ENCODE results near the gene ENGASE. TPM values are rescaled to one million over a fixed set of nuclear protein-coding genes. Genes with fewer than 3 reads are reported as not detected.
"Not testable (repeated sequence)": the region's sequence is repeated elsewhere in the genome, so short reads cannot be mapped to it uniquely, and the experiment has no call there.

The ENGASE gene
- total RNA-seq, 2 experiments from 2014 or later, result 28.5 to 28.9 TPM

GRCh38 chr17:79073016-79073705, 1.5 kb upstream of the ENGASE start:
- no peaks in the 10 kb centered on the region for H3K9me3 Mint-ChIP-seq
- no peak overlapping the region for H3K27ac Mint-ChIP-seq
- H3K4me1 Mint-ChIP-seq, result peaks cover 9% of the 10 kb centered on the region
- POLR2A ChIA-PET, result no interaction called here
- no peak for DNase-seq
- peaks cover 3% of the 10 kb centered on the region for H3K36me3 Mint-ChIP-seq (ENCODE audit: low read depth)
- CTCF ChIA-PET, result interaction anchor here (0.9 to 2.4 kb wide), 4 partner anchors 8 to 319 kb away, joined by 4 to 12 read pairs (median 6); no protein-coding TSS in a partner anchor
- H3K4me3 Mint-ChIP-seq, result no peak overlapping the region
- H3K27me3 Mint-ChIP-seq, result no peaks in the 10 kb centered on the region

GRCh38 chr17:79073706-79074088, 927 bp upstream of the ENGASE start:
- DNase-seq, result no peak
- Mint-ChIP-seq H3K27ac (no peak overlapping the region), H3K4me3 (no peak overlapping the region)

GRCh38 chr17:79074121-79074648, 439 bp upstream of the ENGASE start:
- not testable (repeated sequence) for H3K27ac Mint-ChIP-seq; H3K4me1 Mint-ChIP-seq; H3K9me3 Mint-ChIP-seq; H3K36me3 Mint-ChIP-seq (ENCODE audit: low read depth); DNase-seq; H3K27me3 Mint-ChIP-seq
- ChIA-PET POLR2A (interaction anchor here (0.8 to 1.3 kb wide), 5 partner anchors 9 to 64 kb away, joined by 3 to 5 read pairs (median 4); partner anchors contain the start of gene CANT1), CTCF (interaction anchor here (0.7 to 2.4 kb wide), 5 partner anchors 9 to 318 kb away, joined by 4 to 12 read pairs (median 4); no protein-coding TSS in a partner anchor)
- H3K4me3 Mint-ChIP-seq, result peak overlapping the region; percentile 66

More at GRCh38 chr17:79073706-79074088, 927 bp upstream of the ENGASE start:
- Mint-ChIP-seq H3K36me3 (ENCODE audit: low read depth) (peaks cover 3% of the 10 kb centered on the region), H3K4me1 (peaks cover 9% of the 10 kb centered on the region), H3K9me3 (no peaks in the 10 kb centered on the region), H3K27me3 (no peaks in the 10 kb centered on the region)
- POLR2A ChIA-PET, result interaction anchor here (1.2 to 1.3 kb wide), 2 partner anchors 14 to 64 kb away, joined by 3 to 5 read pairs; partner anchors contain the start of gene CANT1
- CTCF ChIA-PET, result interaction anchor here (0.9 to 2.4 kb wide), 4 partner anchors 9 to 318 kb away, joined by 4 to 12 read pairs (median 6); no protein-coding TSS in a partner anchor

GRCh38 chr17:79075446-79075750, 774 bp downstream of the ENGASE start:
- H3K27ac Mint-ChIP-seq, result peak overlapping the region; percentile 2
- POLR2A ChIA-PET, result no interaction called here
- DNase-seq, result peak; percentile 31
- no peaks in the 10 kb centered on the region for H3K27me3 Mint-ChIP-seq
- no peaks in the 10 kb centered on the region for H3K9me3 Mint-ChIP-seq
- CTCF ChIA-PET, result no interaction called here
- peak overlapping the region; percentile 73 for H3K4me3 Mint-ChIP-seq
- H3K36me3 Mint-ChIP-seq (ENCODE audit: low read depth), result peaks cover 6% of the 10 kb centered on the region
- peaks cover 9% of the 10 kb centered on the region for H3K4me1 Mint-ChIP-seq

GRCh38 chr17:79075861-79076406, 1.3 kb downstream of the ENGASE start:
- peak overlapping the region; percentile 73 for H3K4me3 Mint-ChIP-seq
- peak overlapping the region; percentile 2 for H3K27ac Mint-ChIP-seq
- POLR2A ChIA-PET, result no interaction called here
- peaks cover 10% of the 10 kb centered on the region for H3K36me3 Mint-ChIP-seq (ENCODE audit: low read depth)
- no peaks in the 10 kb centered on the region for H3K9me3 Mint-ChIP-seq
- H3K27me3 Mint-ChIP-seq, result no peaks in the 10 kb centered on the region
- no peak for DNase-seq
- H3K4me1 Mint-ChIP-seq, result peaks cover 9% of the 10 kb centered on the region
- CTCF ChIA-PET, result no interaction called here

GRCh38 chr17:79077587-79077986, 3.0 kb downstream of the ENGASE start:
- no peaks in the 10 kb centered on the region for H3K9me3 Mint-ChIP-seq
- ChIA-PET CTCF (interaction anchor here (0.8 to 1.5 kb wide), 2 partner anchors 10 to 32 kb away, joined by 3 to 7 read pairs; no protein-coding TSS in a partner anchor), POLR2A (no interaction called here)
- no peaks in the 10 kb centered on the region for H3K27me3 Mint-ChIP-seq
- H3K27ac Mint-ChIP-seq, result no peak overlapping the region
- peaks cover 14% of the 10 kb centered on the region for H3K36me3 Mint-ChIP-seq (ENCODE audit: low read depth)
- peaks cover 9% of the 10 kb centered on the region for H3K4me1 Mint-ChIP-seq
- no peak overlapping the region for H3K4me3 Mint-ChIP-seq
- DNase-seq, result no peak

- H3K4me1 Mint-ChIP-seq, result peaks cover 9% of the 10 kb centered on the region
- H3K27me3 Mint-ChIP-seq, result no peaks in the 10 kb centered on the region
- H3K9me3 Mint-ChIP-seq, result no peaks in the 10 kb centered on the region
- H3K4me3 Mint-ChIP-seq, result no peak overlapping the region
- no peak overlapping the region for H3K27ac Mint-ChIP-seq
- CTCF ChIA-PET, result interaction anchor here (1.5 kb wide), 1 partner anchor 9 kb away, joined by 7 read pairs; no protein-coding TSS in a partner anchor
- POLR2A ChIA-PET, result no interaction called here
- DNase-seq, result no peak
- H3K36me3 Mint-ChIP-seq (ENCODE audit: low read depth), result peaks cover 14% of the 10 kb centered on the region
Observed at GRCh38 chr17:79078476-79079190, 4.0 kb downstream of the ENGASE start.

- Mint-ChIP-seq H3K27ac (no peak overlapping the region), H3K4me3 (no peak overlapping the region), H3K4me1 (peaks cover 9% of the 10 kb centered on the region), H3K36me3 (ENCODE audit: low read depth) (peaks cover 14% of the 10 kb centered on the region), H3K9me3 (no peaks in the 10 kb centered on the region), H3K27me3 (no peaks in the 10 kb centered on the region)
- CTCF ChIA-PET, result no interaction called here
- DNase-seq, result no peak
- POLR2A ChIA-PET, result no interaction called here
Observed at GRCh38 chr17:79079421-79080200, 5.0 kb downstream of the ENGASE start.

- DNase-seq, result no peak
- Mint-ChIP-seq H3K4me1 (peaks cover 8% of the 10 kb centered on the region), H3K4me3 (no peak overlapping the region), H3K9me3 (no peaks in the 10 kb centered on the region), H3K27me3 (no peaks in the 10 kb centered on the region), H3K27ac (no peak overlapping the region), H3K36me3 (ENCODE audit: low read depth) (peaks cover 12% of the 10 kb centered on the region)
- POLR2A ChIA-PET, result no interaction called here
- CTCF ChIA-PET, result no interaction called here
Observed at GRCh38 chr17:79080349-79080748, 5.7 kb downstream of the ENGASE start.

- ChIA-PET POLR2A (no interaction called here), CTCF (no interaction called here)
- Mint-ChIP-seq H3K4me3 (no peak overlapping the region), H3K27ac (no peak overlapping the region), H3K27me3 (no peaks in the 10 kb centered on the region), H3K4me1 (peaks cover 3% of the 10 kb centered on the region), H3K36me3 (ENCODE audit: low read depth) (peaks cover 10% of the 10 kb centered on the region), H3K9me3 (no peaks in the 10 kb centered on the region)
- no peak for DNase-seq
Observed at GRCh38 chr17:79080761-79081290, 6.2 kb downstream of the ENGASE start.

- Mint-ChIP-seq H3K36me3 (ENCODE audit: low read depth) (peaks cover 10% of the 10 kb centered on the region), H3K4me1 (no peaks in the 10 kb centered on the region), H3K27ac (no peak overlapping the region), H3K4me3 (no peak overlapping the region), H3K9me3 (no peaks in the 10 kb centered on the region), H3K27me3 (no peaks in the 10 kb centered on the region)
- DNase-seq, result no peak
- ChIA-PET POLR2A (no interaction called here), CTCF (no interaction called here)
Observed at GRCh38 chr17:79081571-79082276, 7.1 kb downstream of the ENGASE start.
